Measurements from ENCODE around the gene IFNG-AS1.

Gene IFNG-AS1

GRCh38 chr12:67998379-67998778 is 9.1 kb downstream of the IFNG-AS1 start:
- no peak for TF ChIP-seq CTCF (IDR thresholded peaks at IDR 0.05; ENCODE audit: control extremely low read depth, extremely low read depth, low read depth, missing control alignments)
- DNase-seq (ENCODE audit: extremely low spot score): no peak
- ChIA-PET POLR2A (no interaction called here), CTCF (interaction anchor here (1.0 kb wide), 1 partner anchor 8 kb away, joined by 3 read pairs; no protein-coding TSS in a partner anchor)

DNA sequence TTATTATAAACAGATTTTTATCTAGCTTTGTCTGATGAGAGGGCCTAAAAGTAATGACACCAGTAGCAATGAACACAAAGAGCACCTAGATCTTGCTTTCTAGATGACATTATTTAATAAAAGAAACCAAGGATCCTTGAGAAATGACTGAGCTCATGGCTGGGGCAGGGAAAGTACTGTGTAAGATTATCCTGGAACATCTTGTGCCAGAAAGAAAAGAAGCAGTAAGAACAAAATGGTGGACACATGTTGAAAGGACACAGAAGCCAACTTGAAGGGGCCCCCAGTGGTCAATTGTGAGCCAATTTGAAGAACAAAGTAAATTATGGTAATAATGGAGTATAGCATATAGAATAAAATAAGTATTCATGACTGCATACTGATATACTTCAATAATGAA is 10.0 kb downstream of the IFNG-AS1 start:
- CTCF ChIA-PET: interaction anchor here (0.9 kb wide), 1 partner anchor 41 kb away, joined by 3 read pairs; no protein-coding TSS in a partner anchor
- TF ChIP-seq CTCF (IDR thresholded peaks at IDR 0.05; ENCODE audit: control extremely low read depth, extremely low read depth, low read depth, missing control alignments): no peak
- POLR2A ChIA-PET: no interaction called here
- DNase-seq (ENCODE audit: extremely low spot score): no peak

- ChIA-PET POLR2A (no interaction called here), CTCF (interaction anchor here (0.8 to 1.8 kb wide), 9 partner anchors 8 to 157 kb away, joined by 3 to 8 read pairs (median 3); no protein-coding TSS in a partner anchor)
- TF ChIP-seq CTCF (IDR thresholded peaks at IDR 0.05; ENCODE audit: control extremely low read depth, extremely low read depth, low read depth, missing control alignments): peak; percentile 12
- no peak for DNase-seq (ENCODE audit: extremely low spot score)
Observed at GRCh38 chr12:68001486-68002466, 12.5 kb downstream of the IFNG-AS1 start.

GRCh38 chr12:68003777-68004176 is 14.5 kb downstream of the IFNG-AS1 start:
- POLR2A ChIA-PET: interaction anchor here (0.6 kb wide), 1 partner anchor 80 kb away, joined by 5 read pairs; no protein-coding TSS in a partner anchor
- CTCF ChIA-PET: interaction anchor here (0.8 kb wide), 1 partner anchor 12 kb away, joined by 3 read pairs; no protein-coding TSS in a partner anchor
- TF ChIP-seq CTCF (IDR thresholded peaks at IDR 0.05; ENCODE audit: control extremely low read depth, extremely low read depth, low read depth, missing control alignments): no peak
- DNase-seq (ENCODE audit: extremely low spot score): no peak

GRCh38 chr12:68007033-68007432 is 17.8 kb downstream of the IFNG-AS1 start:
- no peak for DNase-seq (ENCODE audit: extremely low spot score)
- CTCF ChIA-PET: interaction anchor here (0.9 to 1.5 kb wide), 4 partner anchors 9 to 33 kb away, joined by 3 to 7 read pairs (median 4); no protein-coding TSS in a partner anchor
- TF ChIP-seq CTCF (IDR thresholded peaks at IDR 0.05; ENCODE audit: control extremely low read depth, extremely low read depth, low read depth, missing control alignments): no peak
- POLR2A ChIA-PET: no interaction called here

GRCh38 chr12:68007466-68007865 is 18.2 kb downstream of the IFNG-AS1 start:
- TF ChIP-seq CTCF (IDR thresholded peaks at IDR 0.05; ENCODE audit: control extremely low read depth, extremely low read depth, low read depth, missing control alignments): no peak
- ChIA-PET CTCF (interaction anchor here (1.0 to 1.5 kb wide), 4 partner anchors 11 to 33 kb away, joined by 3 to 7 read pairs (median 4); no protein-coding TSS in a partner anchor), POLR2A (no interaction called here)
- no peak for DNase-seq (ENCODE audit: extremely low spot score)
